BE2C (cell line): Measurements from ENCODE around the gene CNGB1.

Experiments used
- DNase-seq: peaks from one replicate; pipeline ENCODE4 v3.0.0-alpha.2; 2020
- H3K27me3 ChIP-seq: fragments of 250-450 bp; sonication (Bioruptor Pico); 2 replicates; pipeline ENCODE4 v1.5.1; 2020; ENCODE audit warnings: mild to moderate bottlenecking
- H3K36me3 ChIP-seq: fragments of 250-450 bp; sonication (Bioruptor Pico); 2 replicates; pipeline ENCODE4 v1.5.1; 2020; ENCODE audit warnings: mild to moderate bottlenecking
- H3K4me1 ChIP-seq: fragments of 250-450 bp; sonication (Bioruptor Pico); 2 replicates; pipeline ENCODE4 v1.5.1; 2020
- H3K4me3 ChIP-seq: 2 replicates; pipeline ENCODE4 v1.5.1; 2011; ENCODE audit warnings: low read depth, low read length
- H3K9me3 ChIP-seq: fragments of 250-450 bp; sonication (Bioruptor Pico); 2 replicates; pipeline ENCODE4 v1.5.1; 2020
- CTCF ChIP-seq: IDR thresholded peaks from 2 replicates; pipeline ENCODE4 v1.5.1; 2012; ENCODE audit warnings: mild to moderate bottlenecking, low read depth, low read length

The CNGB1 gene

GRCh38 chr16:57870753-57871454 is 100.0 kb downstream of the CNGB1 start:
- Histone ChIP-seq H3K4me3 (no peak overlapping the region), H3K9me3 (no peaks in the 10 kb centered on the region), H3K27me3 (no peaks in the 10 kb centered on the region), H3K36me3 (no peaks in the 10 kb centered on the region), H3K4me1 (no peaks in the 10 kb centered on the region; the same call in 1 of the 2 replicates)
- TF ChIP-seq CTCF: no peak
- no peak for DNase-seq

- Histone ChIP-seq H3K9me3 (no peaks in the 10 kb centered on the region), H3K36me3 (no peaks in the 10 kb centered on the region), H3K4me1 (no peaks in the 10 kb centered on the region; the same call in 1 of the 2 replicates), H3K4me3 (no peak overlapping the region), H3K27me3 (no peaks in the 10 kb centered on the region)
- TF ChIP-seq CTCF: no peak
- no peak for DNase-seq
Measured at GRCh38 chr16:57868913-57869520, 101.9 kb downstream of the CNGB1 start.

- Histone ChIP-seq H3K36me3 (no peaks in the 10 kb centered on the region), H3K27me3 (no peaks in the 10 kb centered on the region), H3K4me1 (peaks cover 3% of the 10 kb centered on the region; the same call in 1 of the 2 replicates), H3K4me3 (no peak overlapping the region), H3K9me3 (no peaks in the 10 kb centered on the region)
- no peak for TF ChIP-seq CTCF
- DNase-seq: no peak
Measured at GRCh38 chr16:57867000-57867561, 103.8 kb downstream of the CNGB1 start.

GRCh38 chr16:57866529-57866918 is 104.4 kb downstream of the CNGB1 start:
- H3K4me3 ChIP-seq: no peak overlapping the region
- H3K4me1 ChIP-seq: peaks cover 3% of the 10 kb centered on the region; the same call in 1 of the 2 replicates
- H3K36me3 ChIP-seq: no peaks in the 10 kb centered on the region
- no peaks in the 10 kb centered on the region for H3K9me3 ChIP-seq
- DNase-seq: no peak
- no peaks in the 10 kb centered on the region for H3K27me3 ChIP-seq
- TF ChIP-seq CTCF: no peak

GRCh38 chr16:57865746-57866528 is 105.0 kb downstream of the CNGB1 start:
- no peaks in the 10 kb centered on the region for H3K36me3 ChIP-seq
- no peaks in the 10 kb centered on the region for H3K9me3 ChIP-seq
- peaks cover 3% of the 10 kb centered on the region; the same call in 1 of the 2 replicates for H3K4me1 ChIP-seq
- H3K27me3 ChIP-seq: no peaks in the 10 kb centered on the region
- DNase-seq: no peak
- no peak for TF ChIP-seq CTCF
- H3K4me3 ChIP-seq: no peak overlapping the region
